Upper lobe of right lung (tissue), 1 donor: Measurements from ENCODE around the gene FOXN1. TPM values are rescaled to one million over a fixed set of nuclear protein-coding genes. Genes with fewer than 3 reads are reported as not detected.

Experiments
- ATAC-seq: fragments of 200-7000 bp; cut with Tn5 transposase; one replicate; pipeline ENCODE4 v1.9.1; 2020; ENCODE audit warnings: mild to moderate bottlenecking, moderate library complexity
- DNase-seq: peaks from one replicate; pipeline ENCODE4 v3.0.0-alpha.2; 2020
- H3K27ac ChIP-seq: fragments of 200-600 bp; one replicate; pipeline ENCODE4 v1.8.0; 2022
- H3K27me3 ChIP-seq: fragments of 200-600 bp; one replicate; pipeline ENCODE4 v1.8.0; 2022; ENCODE audit warnings: mild to moderate bottlenecking
- H3K36me3 ChIP-seq: fragments of 200-600 bp; one replicate; pipeline ENCODE4 v1.8.0; 2022
- H3K4me1 ChIP-seq: fragments of 200-600 bp; one replicate; pipeline ENCODE4 v1.8.0; 2022
- H3K4me3 ChIP-seq: fragments of 200-600 bp; one replicate; pipeline ENCODE4 v1.8.0; 2022; ENCODE audit warnings: mild to moderate bottlenecking
- H3K9me3 ChIP-seq: fragments of 200-600 bp; one replicate; pipeline ENCODE4 v1.8.0; 2022
- CTCF ChIP-seq: fragments of 200-600 bp; IDR thresholded peaks from one replicate; pipeline ENCODE4 v1.8.0; 2022; ENCODE audit warnings: antibody characterized with exemption
- intact Hi-C: fragments of 100-400 bp; cut with DNase I; formaldehyde crosslinking; loops from one replicate; pipeline ENCODE4 v1.11.0; 2022
- total RNA-seq: library from RNA; stranded (reverse); fragmentation: NEBNext Ultra II Directional; extraction: Animal tissue kit (Norgen Biotek cat#: 25700); gene quantifications from one replicate; pipeline ENCODE4 v1.2.1, GENCODE V29; 2021
- donor health status: DM: no; HTN: yes; CAD: no; lungs with severe emphysema.

Gene FOXN1
- total RNA-seq, 1 donor from 2014 or later = 0.35 TPM

- H3K4me3 ChIP-seq = no peak overlapping the region
- DNase-seq = no peak
- H3K36me3 ChIP-seq = no peaks in the 10 kb centered on the region
- H3K9me3 ChIP-seq = no peaks in the 10 kb centered on the region
- peaks cover 5% of the 10 kb centered on the region for H3K4me1 ChIP-seq
- ATAC-seq = no peak
- no peak for TF ChIP-seq CTCF
- no peaks in the 10 kb centered on the region for H3K27me3 ChIP-seq
- no peak overlapping the region for H3K27ac ChIP-seq
- intact Hi-C loops = no loop called here
These were observed 72.4 kb downstream of the FOXN1 start for GRCh38 chr17:28578246-28579195.

GRCh38 chr17:28579526-28579925, 73.4 kb downstream of the FOXN1 start:
- H3K4me1 ChIP-seq = peaks cover 5% of the 10 kb centered on the region
- no peak for TF ChIP-seq CTCF
- H3K36me3 ChIP-seq = no peaks in the 10 kb centered on the region
- no peak for ATAC-seq
- H3K4me3 ChIP-seq = no peak overlapping the region
- DNase-seq = no peak
- H3K27me3 ChIP-seq = no peaks in the 10 kb centered on the region
- no peak overlapping the region for H3K27ac ChIP-seq
- intact Hi-C loops = no loop called here
- no peaks in the 10 kb centered on the region for H3K9me3 ChIP-seq

GRCh38 chr17:28580959-28581358, 74.8 kb downstream of the FOXN1 start:
- H3K27ac ChIP-seq = no peak overlapping the region
- H3K27me3 ChIP-seq = no peaks in the 10 kb centered on the region
- intact Hi-C loops = no loop called here
- H3K36me3 ChIP-seq = peaks cover 4% of the 10 kb centered on the region
- no peak overlapping the region for H3K4me3 ChIP-seq
- H3K4me1 ChIP-seq = peaks cover 5% of the 10 kb centered on the region
- TF ChIP-seq CTCF = no peak
- H3K9me3 ChIP-seq = no peaks in the 10 kb centered on the region
- ATAC-seq = no peak
- no peak for DNase-seq

GRCh38 chr17:28582513-28582912, 76.4 kb downstream of the FOXN1 start:
- H3K4me3 ChIP-seq = no peak overlapping the region
- H3K4me1 ChIP-seq = no peaks in the 10 kb centered on the region
- intact Hi-C loops = no loop called here
- H3K36me3 ChIP-seq = peaks cover 4% of the 10 kb centered on the region
- no peak overlapping the region for H3K27ac ChIP-seq
- ATAC-seq (no peak), DNase-seq (no peak)
- H3K27me3 ChIP-seq = no peaks in the 10 kb centered on the region
- H3K9me3 ChIP-seq = no peaks in the 10 kb centered on the region
- no peak for TF ChIP-seq CTCF

- ATAC-seq (no peak), DNase-seq (no peak)
- no peak overlapping the region for H3K4me3 ChIP-seq
- intact Hi-C loops = no loop called here
- H3K27ac ChIP-seq = no peak overlapping the region
- no peaks in the 10 kb centered on the region for H3K4me1 ChIP-seq
- peaks cover 4% of the 10 kb centered on the region for H3K36me3 ChIP-seq
- no peaks in the 10 kb centered on the region for H3K27me3 ChIP-seq
- H3K9me3 ChIP-seq = no peaks in the 10 kb centered on the region
- TF ChIP-seq CTCF = no peak
These were observed 78.3 kb downstream of the FOXN1 start for GRCh38 chr17:28584434-28584833.
